Gastroesophageal sphincter (tissue), 4 donors: Measurements from ENCODE around the gene CEP135. TPM values are rescaled to one million over a fixed set of nuclear protein-coding genes. Genes with fewer than 3 reads are reported as not detected.

Experiments
- ATAC-seq: fragments of 150-250 bp; one replicate; pipeline ENCODE4 v1.9.1; 2016; ENCODE audit warnings: mild to moderate bottlenecking, moderate library complexity
- H3K27ac ChIP-seq, 4 donors: fragments of 200-600 bp; sonication (generic) in 3 of 4; 1 replicate in 3 of 4; 2 replicates in 1 of 4; pipeline ENCODE4 v1.5.1; 2016 to 2019
- H3K27me3 ChIP-seq: fragments of 200-600 bp; sonication (generic); one replicate; pipeline ENCODE4 v1.5.1; 2019
- H3K36me3 ChIP-seq, 2 donors: fragments of 200-600 bp; sonication (generic); one replicate each; pipeline ENCODE4 v1.5.1; 2019; ENCODE audit warnings: control low read depth in 1 of 2
- H3K4me1 ChIP-seq, 3 donors: fragments of 200-600 bp; sonication (generic); 1 replicate in 2 of 3; 2 replicates in 1 of 3; pipeline ENCODE4 v1.5.1; 2016 to 2019; ENCODE audit warnings: control low read depth in 2 of 3
- H3K4me3 ChIP-seq, 2 donors: fragments of 200-600 bp; sonication (generic); one replicate each; pipeline ENCODE4 v1.5.1; 2019; ENCODE audit warnings: mild to moderate bottlenecking in 1 of 2, moderate library complexity in 1 of 2
- H3K9me3 ChIP-seq, 3 donors: fragments of 200-600 bp; sonication (generic); one replicate each; pipeline ENCODE4 v1.5.1; 2017 to 2019; ENCODE audit warnings: control low read depth in 2 of 3
- CTCF ChIP-seq, 4 experiments: fragments of 200-600 bp in 2 of 4; fragments of 450-650 bp in 2 of 4; sonication (generic) in 1 of 4; IDR thresholded peaks; one replicate each; pipeline ENCODE4 v1.5.1; 2017 to 2019; ENCODE audit warnings: antibody characterized with exemption in 4 of 4, mild to moderate bottlenecking in 2 of 4, moderate library complexity in 2 of 4
- EP300 ChIP-seq: sonication (generic); formaldehyde crosslinking; IDR thresholded peaks from one replicate; pipeline ENCODE4 v1.6.1; 2017; ENCODE audit warnings: antibody characterized with exemption, mild to moderate bottlenecking
- POLR2A ChIP-seq, 2 donors: fragments of 450-650 bp; IDR thresholded peaks; one replicate each; pipeline ENCODE4 v1.6.1; 2017; ENCODE audit warnings: antibody characterized with exemption in 2 of 2, mild to moderate bottlenecking in 2 of 2, moderate library complexity in 1 of 2
- POLR2AphosphoS5 ChIP-seq: sonication (generic); formaldehyde crosslinking; IDR thresholded peaks from one replicate; pipeline ENCODE4 v1.6.1; 2017; ENCODE audit warnings: antibody characterized with exemption
- WGBS, 2 donors: methylation state at CpG; one replicate each; pipeline ENCODE4 v1.1.5; 2018; ENCODE audit warnings: low coverage in 1 of 2; 5-methylcytosine and 5-hydroxymethylcytosine counted together
- total RNA-seq, 4 donors: library from RNA; depleted of rRNA; stranded (reverse); fragments of >200 nt; gene quantifications; one replicate each; pipeline ENCODE4 v1.1.0, GENCODE V29; 2016

The CEP135 gene
- total RNA-seq, 4 donors from 2014 or later: 4.5 to 5.3 (median 4.7) TPM

- H3K27ac ChIP-seq: no peak overlapping the region
- H3K27me3 ChIP-seq: peaks cover 41% of the 10 kb centered on the region
- 69 to 75% methylated on average over 7 to 8 of the region's 8 CpGs for WGBS, 2 donors
- H3K4me1 ChIP-seq: no peaks in the 10 kb centered on the region
- H3K36me3 ChIP-seq: no peaks in the 10 kb centered on the region
- no peak overlapping the region for H3K4me3 ChIP-seq
- no peak for ATAC-seq
- no peak for TF ChIP-seq POLR2A (IDR thresholded peaks at IDR 0.05)
- no peaks in the 10 kb centered on the region for H3K9me3 ChIP-seq
Measured at GRCh38 chr4:56055027-56055977, 106.6 kb downstream of the CEP135 start.

- Histone ChIP-seq H3K36me3 (no peaks in the 10 kb centered on the region), H3K4me3 (no peak overlapping the region), H3K27ac (no peak overlapping the region), H3K4me1 (no peaks in the 10 kb centered on the region), H3K27me3 (peaks cover 34% of the 10 kb centered on the region), H3K9me3 (no peaks in the 10 kb centered on the region)
- no peak for ATAC-seq
- 50% methylated on average over 1 of the region's 1 CpG; no CpG with 5 or more reads in 1 of the 2 donors for WGBS, 2 donors
- TF ChIP-seq POLR2A (IDR thresholded peaks at IDR 0.05) (no peak), POLR2AphosphoS5 (no peak), CTCF (IDR thresholded peaks at IDR 0.05) (no peak), EP300 (no peak)
Measured at GRCh38 chr4:56055991-56056390, 107.2 kb downstream of the CEP135 start.

GRCh38 chr4:56058555-56058954, 109.8 kb downstream of the CEP135 start:
- WGBS, 2 donors: 73 to 88% methylated on average over 2 of the region's 2 CpGs
- peaks cover 8% of the 10 kb centered on the region for H3K27me3 ChIP-seq
- TF ChIP-seq POLR2A (IDR thresholded peaks at IDR 0.05) (no peak), POLR2AphosphoS5 (no peak), EP300 (no peak), CTCF (IDR thresholded peaks at IDR 0.05) (no peak)
- ATAC-seq: no peak
- no peak overlapping the region for H3K27ac ChIP-seq
- H3K4me3 ChIP-seq: no peak overlapping the region
- H3K4me1 ChIP-seq: no peaks in the 10 kb centered on the region
- no peaks in the 10 kb centered on the region for H3K36me3 ChIP-seq
- no peaks in the 10 kb centered on the region for H3K9me3 ChIP-seq

GRCh38 chr4:56060036-56060435, 111.3 kb downstream of the CEP135 start:
- H3K27ac ChIP-seq: no peak overlapping the region
- WGBS, 2 donors: 88 to 94% methylated on average over 5 to 7 of the region's 7 CpGs
- no peaks in the 10 kb centered on the region for H3K36me3 ChIP-seq
- H3K27me3 ChIP-seq: no peaks in the 10 kb centered on the region
- H3K4me1 ChIP-seq: no peaks in the 10 kb centered on the region
- no peak for ATAC-seq
- H3K9me3 ChIP-seq: no peaks in the 10 kb centered on the region
- H3K4me3 ChIP-seq: no peak overlapping the region
- TF ChIP-seq POLR2AphosphoS5 (no peak), CTCF (IDR thresholded peaks at IDR 0.05) (no peak), EP300 (no peak), POLR2A (IDR thresholded peaks at IDR 0.05) (no peak)

GRCh38 chr4:56062106-56062505, 113.4 kb downstream of the CEP135 start:
- no peak for TF ChIP-seq POLR2AphosphoS5
- no peak for TF ChIP-seq POLR2A (IDR thresholded peaks at IDR 0.05)
- no peak for ATAC-seq
- Histone ChIP-seq H3K27ac (no peak overlapping the region), H3K27me3 (no peaks in the 10 kb centered on the region), H3K4me3 (no peak overlapping the region), H3K4me1 (no peaks in the 10 kb centered on the region), H3K9me3 (no peaks in the 10 kb centered on the region), H3K36me3 (no peaks in the 10 kb centered on the region)
- WGBS, 2 donors: 80 to 86% methylated on average over 3 of the region's 3 CpGs
